GM10266 (cell line): ENCODE data around the gene B4GALT5.
A peak's percentile ranks its signal among the peaks of the same experiment; 100 is the strongest.
"Not testable (repeated sequence)": the region's sequence is repeated elsewhere in the genome, so short reads cannot be mapped to it uniquely, and the experiment has no call there.

Experiments
- DNase-seq: peaks from one replicate; pipeline ENCODE4 v3.0.0; 2012; ENCODE audit errors: extremely low spot score
- CTCF ChIP-seq: IDR thresholded peaks from 2 replicates; pipeline ENCODE4 v1.5.1; 2012; ENCODE audit warnings: mild to moderate bottlenecking, low read depth; ENCODE audit not compliant: control insufficient read depth, insufficient read depth; ENCODE audit errors: missing control alignments

B4GALT5 gene

GRCh38 chr20:49629606-49630005 is 84.1 kb downstream of the B4GALT5 start:
- TF ChIP-seq CTCF = no peak
- DNase-seq = no peak

DNA sequence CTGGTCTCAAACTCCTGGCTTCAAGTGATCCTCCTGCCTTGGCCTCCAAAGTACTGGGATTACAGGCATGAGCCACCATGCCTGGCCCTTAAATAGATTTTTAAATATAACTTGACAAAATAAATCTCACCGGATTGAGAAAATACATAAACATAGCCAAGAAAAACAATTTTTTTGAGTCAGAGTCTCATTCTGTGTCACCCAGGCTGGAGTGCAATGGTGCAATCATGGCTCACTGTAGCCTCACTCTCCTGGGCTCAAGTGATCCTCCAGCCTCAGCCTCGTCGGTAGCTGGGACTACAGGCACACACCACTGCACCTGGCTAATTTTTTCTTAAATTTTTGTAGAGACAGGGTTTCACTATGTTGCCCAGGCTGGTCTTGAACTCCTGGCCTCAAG is 85.4 kb downstream of the B4GALT5 start:
- DNase-seq = not testable (repeated sequence)

GRCh38 chr20:49627329-49627761 is 86.3 kb downstream of the B4GALT5 start:
- no peak for TF ChIP-seq CTCF
- no peak for DNase-seq

DNA sequence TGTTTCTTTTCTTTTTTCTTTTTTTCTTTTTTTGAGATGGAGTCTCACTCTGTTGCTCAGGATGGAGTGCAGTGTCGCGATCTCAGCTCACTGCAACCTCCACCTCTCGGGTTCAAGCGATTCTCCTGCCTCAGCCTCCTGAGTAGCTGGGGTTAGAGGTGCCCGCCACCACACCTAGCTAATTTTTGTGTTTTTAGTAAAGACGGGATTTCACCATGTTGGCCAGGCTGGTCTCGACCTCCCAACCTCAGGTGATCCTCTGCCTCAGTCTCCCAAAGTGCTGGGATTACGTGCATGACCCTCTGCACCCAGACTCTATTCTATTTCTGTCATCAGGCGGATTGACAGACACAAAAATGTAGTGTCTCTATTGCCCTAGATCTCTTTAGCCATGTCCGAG is 88.7 kb downstream of the B4GALT5 start:
- not testable (repeated sequence) for DNase-seq

GRCh38 chr20:49624317-49624716 is 89.4 kb downstream of the B4GALT5 start:
- DNase-seq = no peak
- TF ChIP-seq CTCF = no peak

DNA sequence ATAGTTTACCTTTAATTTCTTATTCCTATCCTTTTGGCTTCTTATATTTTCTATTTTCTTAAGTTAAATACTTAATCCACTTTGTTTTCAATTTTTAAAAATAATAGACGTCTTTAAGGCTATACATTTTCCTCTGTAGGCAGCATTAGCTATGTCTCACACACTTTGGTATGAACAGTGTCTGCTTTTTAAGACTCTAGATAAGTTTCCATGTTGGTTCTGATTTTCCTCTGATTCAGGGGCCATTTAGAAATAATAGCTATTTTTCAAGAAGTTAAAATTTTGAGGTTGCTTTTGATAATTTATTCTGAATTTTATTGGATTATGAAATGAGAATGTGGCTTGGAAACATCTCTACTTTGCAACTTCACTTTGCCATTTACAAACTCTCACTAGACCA is 91.4 kb downstream of the B4GALT5 start:
- no peak for TF ChIP-seq CTCF
- DNase-seq = no peak

GRCh38 chr20:49620364-49621240 is 93.1 kb downstream of the B4GALT5 start:
- peak; percentile 79 for DNase-seq

More at GRCh38 chr20:49620364-49621240, 93.1 kb downstream of the B4GALT5 start:
- TF ChIP-seq CTCF = no peak
